Panc1 (cell line): ENCODE measurements around the gene SOX8. TPM values are rescaled to one million over a fixed set of nuclear protein-coding genes. Genes with fewer than 3 reads are reported as not detected.

Experiments used
- ATAC-seq: fragments of 200-7000 bp; cut with Tn5 transposase; 2 replicates; pipeline ENCODE4 v1.9.1; 2020; ENCODE audit warnings: mild to moderate bottlenecking, moderate library complexity
- BruUV-seq: library from RNA; stranded (reverse); fragments of 400-500 nt; replicated peaks from 2 replicates; lab custom pipeline; 2021; lab: Mats Ljungman, UMichigan
- CTCF ChIA-PET: fragments of 300-600 bp; sonication (Branson Sonifier 250); formaldehyde crosslinking; loops from one replicate; lab custom pipeline; 2022; ENCODE audit warnings: antibody characterized with exemption; lab: Charles Lee
- POLR2A ChIA-PET: fragments of 300-600 bp; sonication (Branson Sonifier 250); formaldehyde crosslinking; loops from one replicate; lab custom pipeline; 2022; ENCODE audit warnings: antibody characterized with exemption; lab: Charles Lee
- DNase-seq: peaks from one replicate; pipeline ENCODE4 v3.0.0-alpha.2; 2010; ENCODE audit warnings: low read depth, low spot score
- H3K27ac ChIP-seq: 2 replicates; pipeline ENCODE4 v1.5.1; 2011; ENCODE audit warnings: mild to moderate bottlenecking, low read length, inconsistent platforms
- H3K27me3 ChIP-seq: fragments of 200-500 bp; sonication (Bioruptor generic); 2 replicates; pipeline ENCODE4 v1.6.0; 2014; ENCODE audit warnings: low read length, inconsistent platforms; ENCODE audit not compliant: control insufficient read depth, insufficient read depth
- H3K36me3 ChIP-seq: fragments of 200-500 bp; sonication (Bioruptor generic); 2 replicates; pipeline ENCODE4 v1.5.1; 2014; ENCODE audit warnings: inconsistent platforms, mild to moderate bottlenecking, low read length, moderate library complexity; ENCODE audit not compliant: control insufficient read depth, insufficient read depth
- H3K4me1 ChIP-seq: 2 replicates; pipeline ENCODE4 v1.5.1; 2011; ENCODE audit warnings: inconsistent platforms, mild to moderate bottlenecking, low read length, moderate library complexity; ENCODE audit not compliant: control insufficient read depth, insufficient read depth
- H3K4me3 ChIP-seq, 2 experiments: 2 replicates each; pipeline ENCODE4 v1.5.1; 2011 to 2012; ENCODE audit warnings: low read depth in 2 of 2, low read length in 2 of 2, mild to moderate bottlenecking in 2 of 2, inconsistent platforms in 1 of 2, moderate library complexity in 1 of 2
- H3K9me3 ChIP-seq: fragments of 200-500 bp; sonication (Bioruptor generic); 2 replicates; pipeline ENCODE4 v1.5.1; 2014; ENCODE audit warnings: low read depth, mild to moderate bottlenecking, inconsistent platforms, low read length, moderate library complexity; ENCODE audit not compliant: control insufficient read depth, insufficient read depth
- POLR2AphosphoS5 ChIP-seq: IDR thresholded peaks from 2 replicates; pipeline ENCODE4 v1.6.1; 2012; ENCODE audit warnings: mild to moderate bottlenecking, low read depth, low read length, moderate library complexity
- SIN3A ChIP-seq: IDR thresholded peaks from 2 replicates; pipeline ENCODE4 v1.6.1; 2012; ENCODE audit warnings: low read depth, mild to moderate bottlenecking, low read length, moderate library complexity, borderline replicate concordance; ENCODE audit not compliant: insufficient read depth
- TCF7L2 ChIP-seq: IDR thresholded peaks from 2 replicates; pipeline ENCODE4 v1.6.1; 2011; ENCODE audit warnings: mild to moderate bottlenecking, low read depth, low read length, inconsistent platforms
- in situ Hi-C: cut with HindIII; loops from 2 replicates; pipeline ENCODE4 v1.10.0; 2016; ENCODE audit warnings: low sequenced_read_pairs, low pct_unique_long_range_greater_than_20kb
- intact Hi-C: fragments of 100-400 bp; cut with micrococcal nuclease; formaldehyde crosslinking; loops from one replicate; pipeline ENCODE4 v1.10.0; 2022; ENCODE audit not compliant: unreplicated experiment
- total RNA-seq: library from RNA; stranded (reverse); gene quantifications from one replicate; pipeline ENCODE4 v1.2.1, GENCODE V29; 2021; ENCODE audit not compliant: unreplicated experiment
- TF ChIP-seq, protein P1 (sequence below): fragments of 450-650 bp; IDR thresholded peaks from 2 replicates; pipeline ENCODE4 v1.5.1; 2017; ENCODE audit warnings: mild to moderate bottlenecking
- TF ChIP-seq, protein P2 (sequence below), 2 experiments: IDR thresholded peaks; 2 replicates each; pipeline ENCODE4 v1.6.1; 2011 to 2012; ENCODE audit warnings: low read depth in 2 of 2, control low read depth in 1 of 2, low read length in 1 of 2, mild to moderate bottlenecking in 1 of 2, moderate library complexity in 1 of 2; ENCODE audit not compliant: insufficient read depth in 1 of 2

SOX8 gene
- total RNA-seq, 1 experiment from 2014 or later, result 1.8 TPM

DNA sequence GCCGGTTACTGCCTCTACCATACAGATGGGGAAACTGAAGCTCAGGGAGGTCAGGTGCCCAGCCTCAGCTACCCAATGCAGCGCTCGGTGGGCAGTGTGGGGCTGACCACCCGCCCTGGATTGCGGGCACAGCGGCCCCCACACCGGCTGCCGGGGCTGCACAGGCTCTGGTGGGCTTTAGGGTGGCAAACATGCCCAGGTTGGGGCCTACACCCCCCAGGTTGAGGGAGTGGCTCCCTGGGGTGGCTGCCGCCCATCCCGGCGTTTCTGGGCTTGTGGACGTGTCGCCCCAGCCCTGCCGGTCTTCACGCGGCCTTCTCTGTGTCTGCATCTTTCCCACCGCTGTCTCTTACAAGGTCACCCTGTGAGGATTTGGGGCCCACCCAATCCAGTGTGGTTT lies 50.1 kb downstream of the SOX8 start:
- ATAC-seq (no peak), DNase-seq (no peak)
- Histone ChIP-seq H3K27me3 (no peaks in the 10 kb centered on the region), H3K4me1 (peaks cover 11% of the 10 kb centered on the region), H3K9me3 (no peaks in the 10 kb centered on the region), H3K4me3 (no peak overlapping the region), H3K27ac (no peak overlapping the region), H3K36me3 (no peaks in the 10 kb centered on the region)
- intact Hi-C loops (no loop called here), in situ Hi-C loops (no loop called here)
- BruUV-seq, result no TSS peak
- ChIA-PET CTCF (no interaction called here), POLR2A (no interaction called here)
- TF ChIP-seq TCF7L2, result no peak
- TF ChIP-seq, protein P1, sequence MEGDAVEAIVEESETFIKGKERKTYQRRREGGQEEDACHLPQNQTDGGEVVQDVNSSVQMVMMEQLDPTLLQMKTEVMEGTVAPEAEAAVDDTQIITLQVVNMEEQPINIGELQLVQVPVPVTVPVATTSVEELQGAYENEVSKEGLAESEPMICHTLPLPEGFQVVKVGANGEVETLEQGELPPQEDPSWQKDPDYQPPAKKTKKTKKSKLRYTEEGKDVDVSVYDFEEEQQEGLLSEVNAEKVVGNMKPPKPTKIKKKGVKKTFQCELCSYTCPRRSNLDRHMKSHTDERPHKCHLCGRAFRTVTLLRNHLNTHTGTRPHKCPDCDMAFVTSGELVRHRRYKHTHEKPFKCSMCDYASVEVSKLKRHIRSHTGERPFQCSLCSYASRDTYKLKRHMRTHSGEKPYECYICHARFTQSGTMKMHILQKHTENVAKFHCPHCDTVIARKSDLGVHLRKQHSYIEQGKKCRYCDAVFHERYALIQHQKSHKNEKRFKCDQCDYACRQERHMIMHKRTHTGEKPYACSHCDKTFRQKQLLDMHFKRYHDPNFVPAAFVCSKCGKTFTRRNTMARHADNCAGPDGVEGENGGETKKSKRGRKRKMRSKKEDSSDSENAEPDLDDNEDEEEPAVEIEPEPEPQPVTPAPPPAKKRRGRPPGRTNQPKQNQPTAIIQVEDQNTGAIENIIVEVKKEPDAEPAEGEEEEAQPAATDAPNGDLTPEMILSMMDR, result no peak
- TF ChIP-seq, protein P2, sequence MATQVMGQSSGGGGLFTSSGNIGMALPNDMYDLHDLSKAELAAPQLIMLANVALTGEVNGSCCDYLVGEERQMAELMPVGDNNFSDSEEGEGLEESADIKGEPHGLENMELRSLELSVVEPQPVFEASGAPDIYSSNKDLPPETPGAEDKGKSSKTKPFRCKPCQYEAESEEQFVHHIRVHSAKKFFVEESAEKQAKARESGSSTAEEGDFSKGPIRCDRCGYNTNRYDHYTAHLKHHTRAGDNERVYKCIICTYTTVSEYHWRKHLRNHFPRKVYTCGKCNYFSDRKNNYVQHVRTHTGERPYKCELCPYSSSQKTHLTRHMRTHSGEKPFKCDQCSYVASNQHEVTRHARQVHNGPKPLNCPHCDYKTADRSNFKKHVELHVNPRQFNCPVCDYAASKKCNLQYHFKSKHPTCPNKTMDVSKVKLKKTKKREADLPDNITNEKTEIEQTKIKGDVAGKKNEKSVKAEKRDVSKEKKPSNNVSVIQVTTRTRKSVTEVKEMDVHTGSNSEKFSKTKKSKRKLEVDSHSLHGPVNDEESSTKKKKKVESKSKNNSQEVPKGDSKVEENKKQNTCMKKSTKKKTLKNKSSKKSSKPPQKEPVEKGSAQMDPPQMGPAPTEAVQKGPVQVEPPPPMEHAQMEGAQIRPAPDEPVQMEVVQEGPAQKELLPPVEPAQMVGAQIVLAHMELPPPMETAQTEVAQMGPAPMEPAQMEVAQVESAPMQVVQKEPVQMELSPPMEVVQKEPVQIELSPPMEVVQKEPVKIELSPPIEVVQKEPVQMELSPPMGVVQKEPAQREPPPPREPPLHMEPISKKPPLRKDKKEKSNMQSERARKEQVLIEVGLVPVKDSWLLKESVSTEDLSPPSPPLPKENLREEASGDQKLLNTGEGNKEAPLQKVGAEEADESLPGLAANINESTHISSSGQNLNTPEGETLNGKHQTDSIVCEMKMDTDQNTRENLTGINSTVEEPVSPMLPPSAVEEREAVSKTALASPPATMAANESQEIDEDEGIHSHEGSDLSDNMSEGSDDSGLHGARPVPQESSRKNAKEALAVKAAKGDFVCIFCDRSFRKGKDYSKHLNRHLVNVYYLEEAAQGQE (IDR thresholded peaks at IDR 0.05; ENCODE audit: insufficient read depth in 1 of 2, low read depth in 2 of 2, low read length in 1 of 2), result no peak
- no peak for TF ChIP-seq POLR2AphosphoS5
- no peak for TF ChIP-seq SIN3A

DNA sequence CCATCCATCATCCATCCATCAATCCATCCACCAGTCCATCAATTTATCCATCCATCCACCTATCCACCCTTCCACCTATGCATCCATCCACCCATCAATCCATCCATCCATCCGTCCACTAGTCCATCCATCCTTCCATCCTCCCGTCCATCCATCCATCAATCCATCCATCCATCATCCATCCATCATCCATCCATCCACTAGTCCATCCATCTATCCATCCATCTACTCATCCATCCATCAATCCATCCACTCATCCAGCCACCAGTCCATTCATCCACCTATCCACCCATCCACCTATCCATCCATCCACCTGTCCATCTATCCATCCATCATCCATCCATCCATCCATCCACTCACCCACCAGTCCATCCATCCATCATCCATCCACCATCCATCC lies 51.0 kb downstream of the SOX8 start:
- CTCF ChIA-PET, result no interaction called here
- peaks cover 16% of the 10 kb centered on the region for H3K4me1 ChIP-seq
- no TSS peak for BruUV-seq
- intact Hi-C loops (no loop called here), in situ Hi-C loops (no loop called here)
- no peak overlapping the region for H3K4me3 ChIP-seq
- H3K9me3 ChIP-seq, result no peaks in the 10 kb centered on the region
- ATAC-seq (no peak), DNase-seq (no peak)
- POLR2A ChIA-PET, result no interaction called here
- TF ChIP-seq SIN3A (no peak), POLR2AphosphoS5 (no peak), TCF7L2 (no peak)
- TF ChIP-seq, protein P1, result no peak
- TF ChIP-seq, protein P2 (IDR thresholded peaks at IDR 0.05; ENCODE audit: insufficient read depth in 1 of 2, low read depth in 2 of 2, low read length in 1 of 2), result no peak
- no peaks in the 10 kb centered on the region for H3K36me3 ChIP-seq
- H3K27ac ChIP-seq, result no peak overlapping the region
- no peaks in the 10 kb centered on the region for H3K27me3 ChIP-seq
